OCI-LY7 (cell line): ENCODE data around the gene ZNF407. TPM values are rescaled to one million over a fixed set of nuclear protein-coding genes. Genes with fewer than 3 reads are reported as not detected.

Source experiments
- BruUV-seq: library from RNA; stranded (reverse); fragments of 400-500 nt; replicated peaks from 2 replicates; lab custom pipeline; 2021; lab: Mats Ljungman, UMichigan
- CTCF ChIA-PET: fragments of 300-600 bp; sonication (Branson Sonifier 250); formaldehyde crosslinking; loops from one replicate; lab custom pipeline; 2022; ENCODE audit warnings: antibody characterized with exemption; ENCODE audit not compliant: unreplicated experiment; lab: Charles Lee
- POLR2A ChIA-PET: fragments of 300-600 bp; sonication (Branson Sonifier 250); formaldehyde crosslinking; loops from one replicate; lab custom pipeline; 2022; ENCODE audit warnings: antibody characterized with exemption; lab: Charles Lee
- DNase-seq: peaks from one replicate; pipeline ENCODE4 v3.0.0-alpha.2; 2015; ENCODE audit warnings: low spot score
- H2AFZ ChIP-seq: fragments of 200-600 bp; sonication (generic), shearing (Covaris generic); 2 replicates; pipeline ENCODE4 v1.6.1; 2014; ENCODE audit warnings: mild to moderate bottlenecking, antibody characterized with exemption, low read length, moderate library complexity
- H3K27ac ChIP-seq: fragments of 200-600 bp; sonication (generic); 2 replicates; pipeline ENCODE4 v1.5.1; 2014; ENCODE audit warnings: mixed run types, low read depth, mild to moderate bottlenecking, moderate library complexity, low read length, inconsistent platforms; ENCODE audit not compliant: poor library complexity, severe bottlenecking
- H3K36me3 ChIP-seq: fragments of 200-600 bp; sonication (generic); 2 replicates; pipeline ENCODE4 v1.6.1; 2014; ENCODE audit warnings: mild to moderate bottlenecking, antibody characterized with exemption, low read length, moderate library complexity, mixed read lengths; ENCODE audit not compliant: insufficient read depth
- H3K4me1 ChIP-seq: fragments of 200-600 bp; sonication (generic); 2 replicates; pipeline ENCODE4 v1.5.1; 2014; ENCODE audit warnings: mild to moderate bottlenecking, low read length; ENCODE audit not compliant: insufficient read depth, poor library complexity, severe bottlenecking
- H3K4me2 ChIP-seq: fragments of 200-600 bp; sonication (generic); 2 replicates; pipeline ENCODE4 v1.6.1; 2014; ENCODE audit warnings: mild to moderate bottlenecking, low read length
- H3K4me3 ChIP-seq: fragments of 200-600 bp; sonication (generic); 2 replicates; pipeline ENCODE4 v1.5.1; 2014; ENCODE audit warnings: mild to moderate bottlenecking, low read depth, low read length; ENCODE audit not compliant: poor library complexity, severe bottlenecking
- H3K79me2 ChIP-seq: fragments of 200-600 bp; sonication (generic); 2 replicates; pipeline ENCODE4 v1.6.1; 2016; ENCODE audit warnings: low read depth, mild to moderate bottlenecking, low read length, moderate library complexity, mixed read lengths; ENCODE audit not compliant: insufficient read depth
- H3K9me2 ChIP-seq: fragments of 200-600 bp; sonication (generic); 2 replicates; pipeline ENCODE4 v1.6.1; 2016; ENCODE audit warnings: mild to moderate bottlenecking, low read length, mixed read lengths; ENCODE audit not compliant: insufficient read depth
- H3K9me3 ChIP-seq: fragments of 200-600 bp; sonication (generic); 2 replicates; pipeline ENCODE4 v1.6.1; 2014; ENCODE audit warnings: mild to moderate bottlenecking, mixed run types, low read length, mixed read lengths
- H4K20me1 ChIP-seq: fragments of 200-600 bp; sonication (generic); 2 replicates; pipeline ENCODE4 v1.6.1; 2014; ENCODE audit warnings: mild to moderate bottlenecking, antibody characterized with exemption, low read length, moderate library complexity, mixed read lengths; ENCODE audit not compliant: insufficient read depth
- CTCF ChIP-seq: fragments of 200-600 bp; sonication (generic); conservative IDR thresholded peaks from 2 replicates; pipeline ENCODE4 v1.5.1; 2014; ENCODE audit warnings: mild to moderate bottlenecking, antibody characterized with exemption, low read length, moderate library complexity, mixed read lengths
- EZH2phosphoT487 ChIP-seq: fragments of 200-600 bp; sonication (generic); IDR thresholded peaks from 2 replicates; pipeline ENCODE4 v1.6.1; 2018; ENCODE audit warnings: low read depth, borderline replicate concordance, mild to moderate bottlenecking, mixed run types, antibody characterized with exemption, low read length, moderate library complexity, mixed read lengths
- intact Hi-C: fragments of 100-400 bp; cut with micrococcal nuclease; formaldehyde crosslinking; loops from one replicate; pipeline ENCODE4 v1.10.0; 2022; ENCODE audit not compliant: unreplicated experiment
- total RNA-seq, 2 experiments: library from RNA; depleted of rRNA in 1 of 2; stranded (reverse); fragments of >200 nt in 1 of 2; shearing (Covaris generic) in 1 of 2; gene quantifications; 2 replicates each; pipeline ENCODE4 v1.2.3, GENCODE V29; 2014 to 2022

Gene ZNF407
- total RNA-seq, 2 experiments from 2014 or later, result 8.9 to 11.9 TPM

- no peak for TF ChIP-seq EZH2phosphoT487
- TF ChIP-seq CTCF, result no peak
- POLR2A ChIA-PET, result no interaction called here
- H3K79me2 ChIP-seq, result no peaks in the 10 kb centered on the region
- no peaks in the 10 kb centered on the region for H3K4me1 ChIP-seq
- no peaks in the 10 kb centered on the region for H3K9me2 ChIP-seq
- no peaks in the 10 kb centered on the region; the same call in 1 of the 2 replicates for H3K36me3 ChIP-seq
- H3K4me2 ChIP-seq, result no peak overlapping the region
- DNase-seq, result no peak
- no peak overlapping the region for H2AFZ ChIP-seq
- intact Hi-C loops, result no loop called here
- H3K27ac ChIP-seq, result no peak overlapping the region
- H3K9me3 ChIP-seq, result no peaks in the 10 kb centered on the region
- BruUV-seq, result no TSS peak
- no peaks in the 10 kb centered on the region for H4K20me1 ChIP-seq
- no peak overlapping the region for H3K4me3 ChIP-seq
- CTCF ChIA-PET, result no interaction called here
Observed at GRCh38 chr18:74876630-74877243, 279.1 kb downstream of the ZNF407 start.

- ChIA-PET CTCF (no interaction called here), POLR2A (no interaction called here)
- H3K9me2 ChIP-seq, result no peaks in the 10 kb centered on the region
- no peak overlapping the region for H3K4me3 ChIP-seq
- no peak overlapping the region for H3K27ac ChIP-seq
- no peaks in the 10 kb centered on the region for H4K20me1 ChIP-seq
- intact Hi-C loops, result no loop called here
- no peaks in the 10 kb centered on the region for H3K79me2 ChIP-seq
- no peaks in the 10 kb centered on the region for H3K9me3 ChIP-seq
- no peak overlapping the region for H2AFZ ChIP-seq
- no peak for DNase-seq
- BruUV-seq, result no TSS peak
- no peak overlapping the region for H3K4me2 ChIP-seq
- TF ChIP-seq EZH2phosphoT487, result no peak
- no peak for TF ChIP-seq CTCF
- no peaks in the 10 kb centered on the region; the same call in 1 of the 2 replicates for H3K36me3 ChIP-seq
- no peaks in the 10 kb centered on the region for H3K4me1 ChIP-seq
Observed at GRCh38 chr18:74878267-74878666, 280.6 kb downstream of the ZNF407 start.

DNA sequence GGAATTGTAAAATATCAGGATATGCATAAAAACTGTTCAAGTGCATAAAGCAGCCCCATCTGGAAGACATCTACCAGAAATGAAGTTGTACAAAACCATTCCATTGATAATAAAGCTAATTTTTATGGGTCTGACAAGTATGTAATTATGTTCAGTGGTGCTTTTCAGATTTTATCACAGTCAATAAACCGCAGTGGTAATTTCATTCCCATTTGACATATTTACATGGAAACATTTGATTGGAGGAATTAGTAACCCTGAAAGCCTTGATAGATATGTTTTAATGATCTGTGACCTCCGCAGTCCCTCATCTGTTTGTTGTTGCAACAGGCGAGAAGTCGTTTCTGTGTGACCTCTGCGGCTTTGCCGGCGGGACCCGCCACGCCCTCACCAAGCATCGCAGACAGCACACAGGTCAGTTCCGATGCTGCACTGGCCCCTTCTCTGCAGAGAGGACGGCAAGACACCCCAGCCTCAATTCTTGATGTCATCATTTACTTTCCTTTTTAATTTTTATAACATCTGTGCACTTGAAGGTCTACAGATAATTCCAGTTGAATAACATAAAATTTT, 283.1 kb downstream of the ZNF407 start:
- no peaks in the 10 kb centered on the region for H3K4me1 ChIP-seq
- no peaks in the 10 kb centered on the region for H3K79me2 ChIP-seq
- intact Hi-C loops, result no loop called here
- H3K36me3 ChIP-seq, result no peaks in the 10 kb centered on the region; the same call in 1 of the 2 replicates
- H3K9me2 ChIP-seq, result no peaks in the 10 kb centered on the region
- H3K4me3 ChIP-seq, result no peak overlapping the region
- no TSS peak for BruUV-seq
- no peaks in the 10 kb centered on the region for H3K9me3 ChIP-seq
- ChIA-PET POLR2A (no interaction called here), CTCF (no interaction called here)
- TF ChIP-seq CTCF (no peak), EZH2phosphoT487 (no peak)
- H3K4me2 ChIP-seq, result no peak overlapping the region
- DNase-seq, result no peak
- H4K20me1 ChIP-seq, result no peaks in the 10 kb centered on the region
- H2AFZ ChIP-seq, result no peak overlapping the region
- no peak overlapping the region for H3K27ac ChIP-seq
